HG03521 (cell line): ENCODE measurements around the gene MCIDAS.
A peak's percentile ranks its signal among the peaks of the same experiment; 100 is the strongest.

Experiments
- ATAC-seq: cut with Tn5 transposase; IDR thresholded peaks from one replicate; pipeline ENCODE4 v1.9.1; 2021; ENCODE audit warnings: mild to moderate bottlenecking, moderate library complexity; ENCODE audit not compliant: unreplicated experiment

Gene MCIDAS

DNA sequence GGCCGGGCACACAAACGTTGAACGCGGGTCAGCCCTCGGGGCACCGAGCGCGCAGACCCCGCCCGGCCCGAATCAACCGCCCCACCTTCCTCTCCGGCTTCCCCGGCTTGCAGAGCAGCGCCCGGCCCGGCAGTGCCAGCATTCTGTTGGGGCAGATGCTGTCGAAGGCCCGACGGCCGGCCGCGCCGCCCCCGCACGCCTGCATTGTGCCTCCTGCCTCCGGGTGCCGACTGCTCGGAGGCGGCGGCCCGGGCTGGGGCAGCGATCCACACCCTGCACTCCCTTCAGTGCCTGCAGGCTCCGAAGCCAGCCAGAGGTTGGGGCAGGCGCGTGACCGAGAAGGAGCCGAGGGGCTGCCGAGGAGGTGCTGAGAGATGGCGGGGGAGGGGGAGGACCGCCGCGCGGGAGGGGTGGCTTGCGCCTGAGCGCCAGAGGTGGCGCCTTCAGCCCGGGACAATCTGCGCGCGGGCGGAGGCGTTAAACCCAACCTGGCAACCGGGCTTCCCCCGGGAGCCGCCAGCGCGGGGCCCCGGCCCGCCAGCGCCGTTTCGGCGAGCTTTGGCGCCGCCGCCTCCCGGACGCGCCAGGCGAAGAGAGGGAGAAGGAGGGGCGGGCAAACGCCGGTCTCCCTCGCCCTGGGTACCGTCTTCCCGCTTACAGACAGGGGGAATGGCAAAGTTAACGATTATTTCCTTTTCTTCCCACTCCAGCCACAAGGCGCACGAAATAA is at the start of gene MCIDAS:
Gene MCIDAS (minus strand): TSS at position 382 of the 730 bp plus-strand sequence. CDS start 177 bp downstream, at position 205.
- ATAC-seq, result peak; percentile 47

DNA sequence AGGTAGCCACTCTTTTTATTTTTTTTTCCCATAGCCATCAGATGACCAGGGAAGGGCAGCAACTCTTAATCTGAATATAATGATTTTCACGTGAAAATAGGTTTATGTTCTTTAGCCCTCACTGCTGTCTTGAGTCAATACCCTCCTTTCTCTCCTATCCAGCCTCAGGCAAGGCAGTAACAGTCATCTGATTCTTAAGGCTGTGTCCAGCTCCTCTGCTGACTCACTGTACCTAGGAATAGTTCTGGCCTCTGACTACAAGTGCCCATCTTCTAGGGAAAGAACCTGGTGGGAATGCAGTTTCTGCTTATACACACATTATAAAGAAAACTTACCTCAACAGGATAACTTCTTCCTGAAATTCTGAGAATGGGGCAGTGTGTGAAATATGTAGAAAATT is 49.7 kb upstream of the MCIDAS start:
- no peak for ATAC-seq

DNA sequence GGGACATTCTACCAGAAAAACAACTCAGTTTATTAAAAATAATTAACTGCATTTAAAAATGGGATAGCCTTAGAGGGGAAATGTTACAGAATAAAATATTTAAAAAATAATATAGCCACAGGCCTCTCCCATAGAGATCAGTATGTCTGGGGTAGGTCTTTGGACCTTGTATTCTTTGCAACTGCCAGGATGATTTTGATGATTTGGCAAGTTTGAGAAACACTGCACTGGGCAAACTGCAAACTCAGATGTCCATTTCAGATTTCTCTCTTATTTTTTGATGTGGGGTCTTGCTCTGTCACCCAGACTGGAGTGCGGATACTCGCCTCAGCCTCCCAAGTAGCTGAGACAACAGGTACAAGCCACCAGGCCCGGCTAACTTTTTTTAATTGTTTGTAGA is 31.2 kb upstream of the MCIDAS start:
- no peak for ATAC-seq

DNA sequence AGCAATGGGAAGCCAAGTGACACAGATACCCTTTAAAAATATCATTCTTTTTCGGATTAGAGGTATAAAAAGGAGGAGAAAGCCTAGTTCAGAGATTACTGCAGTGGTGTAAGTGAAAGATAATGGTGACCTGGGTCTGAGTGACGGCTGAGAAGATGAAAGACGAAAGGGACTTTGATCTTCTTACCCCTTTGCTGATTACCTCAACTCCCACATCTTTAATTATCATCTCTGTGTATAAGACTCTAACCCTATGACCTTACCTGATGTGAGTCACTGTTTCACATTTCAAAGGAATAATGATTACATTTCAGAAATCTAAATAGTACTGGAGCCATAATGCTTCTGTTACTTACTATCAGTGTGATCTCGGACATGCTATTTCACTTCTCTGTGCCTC is 27.7 kb upstream of the MCIDAS start:
- ATAC-seq, result no peak

DNA sequence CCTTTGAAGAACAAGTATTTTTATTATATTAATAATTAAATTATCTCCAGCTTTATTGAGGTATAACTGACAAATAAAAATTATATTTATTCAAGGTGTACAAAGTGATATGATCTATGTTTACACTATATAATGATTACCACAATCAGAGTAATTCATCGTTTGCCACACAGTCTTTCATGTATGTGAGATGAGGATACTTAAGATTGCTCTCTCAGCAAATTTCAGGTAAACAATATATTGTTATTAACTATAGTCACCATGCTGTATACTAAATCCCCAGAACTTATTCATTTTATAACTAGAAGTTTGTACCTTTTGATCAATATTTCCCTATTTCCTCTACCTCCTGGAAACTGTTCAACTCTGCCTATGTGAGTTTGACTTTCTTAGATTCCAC is 22.9 kb upstream of the MCIDAS start:
- no peak for ATAC-seq

DNA sequence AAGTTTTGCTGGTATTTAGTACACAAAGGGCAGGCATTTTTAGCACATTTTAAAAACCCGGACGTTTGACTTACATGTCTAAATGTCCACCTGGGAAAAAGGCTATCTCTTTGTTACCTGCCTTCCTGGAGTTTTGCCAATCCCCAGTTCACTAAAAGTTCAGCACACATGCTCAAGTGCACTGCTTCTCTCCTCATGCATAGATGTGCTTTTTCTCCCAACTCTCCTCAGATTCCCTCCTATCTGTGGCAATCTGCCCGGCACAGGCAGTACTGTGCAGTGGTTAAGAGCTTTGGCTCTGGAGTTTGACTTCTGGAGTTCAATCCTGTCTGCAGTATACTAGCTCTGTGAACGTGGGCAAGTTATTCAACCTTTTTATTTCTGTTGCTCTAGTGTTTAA is 14.6 kb upstream of the MCIDAS start:
- ATAC-seq, result no peak

DNA sequence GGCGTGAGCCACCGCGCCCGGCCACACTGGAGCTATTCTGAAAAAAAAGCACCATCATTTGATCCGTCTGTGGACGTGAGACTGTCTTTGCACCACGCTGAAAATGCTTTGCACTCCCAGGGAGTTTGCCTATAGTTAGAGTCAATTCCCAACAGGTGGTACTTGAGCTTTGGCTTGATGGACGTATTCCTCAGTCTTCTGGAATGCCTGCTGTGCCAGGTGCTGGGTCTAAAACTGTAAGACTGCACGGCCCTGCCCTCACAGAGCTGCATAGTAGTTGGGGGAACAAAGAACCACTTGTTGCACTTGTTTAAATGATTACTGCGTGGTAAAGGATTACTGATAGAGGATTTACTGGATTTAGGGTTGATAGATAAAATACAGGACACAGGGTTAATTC is 9.7 kb upstream of the MCIDAS start:
- no peak for ATAC-seq

DNA sequence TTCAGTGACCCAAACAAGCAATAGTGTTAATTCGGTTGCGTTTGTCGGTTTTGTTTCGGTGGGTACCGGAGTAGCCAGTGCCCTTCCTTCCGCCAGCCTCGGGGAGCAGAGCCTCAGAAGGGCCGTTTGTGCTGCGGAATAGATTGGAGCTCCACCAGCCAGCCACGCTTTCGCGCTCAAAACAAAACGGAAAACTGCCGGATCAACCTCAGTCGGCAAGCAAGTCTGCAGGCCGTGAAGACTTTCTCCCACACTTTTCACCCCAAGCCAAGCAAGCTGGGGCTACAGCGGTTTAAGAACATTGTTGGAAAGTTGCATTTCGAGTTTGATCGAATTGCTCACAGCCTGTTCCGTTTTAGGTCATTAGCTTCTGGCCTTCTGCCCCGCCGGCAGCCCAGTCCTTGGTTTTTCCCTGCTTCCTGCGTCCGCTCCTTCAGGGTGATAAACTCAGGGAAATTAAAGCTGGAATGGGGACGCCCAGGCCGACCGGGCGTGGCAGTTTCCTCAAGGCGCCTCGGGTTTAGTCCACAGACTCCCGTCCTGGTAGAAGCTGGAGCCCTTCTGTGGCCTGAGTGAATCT is 7.1 kb upstream of the MCIDAS start:
- ATAC-seq, result no peak

DNA sequence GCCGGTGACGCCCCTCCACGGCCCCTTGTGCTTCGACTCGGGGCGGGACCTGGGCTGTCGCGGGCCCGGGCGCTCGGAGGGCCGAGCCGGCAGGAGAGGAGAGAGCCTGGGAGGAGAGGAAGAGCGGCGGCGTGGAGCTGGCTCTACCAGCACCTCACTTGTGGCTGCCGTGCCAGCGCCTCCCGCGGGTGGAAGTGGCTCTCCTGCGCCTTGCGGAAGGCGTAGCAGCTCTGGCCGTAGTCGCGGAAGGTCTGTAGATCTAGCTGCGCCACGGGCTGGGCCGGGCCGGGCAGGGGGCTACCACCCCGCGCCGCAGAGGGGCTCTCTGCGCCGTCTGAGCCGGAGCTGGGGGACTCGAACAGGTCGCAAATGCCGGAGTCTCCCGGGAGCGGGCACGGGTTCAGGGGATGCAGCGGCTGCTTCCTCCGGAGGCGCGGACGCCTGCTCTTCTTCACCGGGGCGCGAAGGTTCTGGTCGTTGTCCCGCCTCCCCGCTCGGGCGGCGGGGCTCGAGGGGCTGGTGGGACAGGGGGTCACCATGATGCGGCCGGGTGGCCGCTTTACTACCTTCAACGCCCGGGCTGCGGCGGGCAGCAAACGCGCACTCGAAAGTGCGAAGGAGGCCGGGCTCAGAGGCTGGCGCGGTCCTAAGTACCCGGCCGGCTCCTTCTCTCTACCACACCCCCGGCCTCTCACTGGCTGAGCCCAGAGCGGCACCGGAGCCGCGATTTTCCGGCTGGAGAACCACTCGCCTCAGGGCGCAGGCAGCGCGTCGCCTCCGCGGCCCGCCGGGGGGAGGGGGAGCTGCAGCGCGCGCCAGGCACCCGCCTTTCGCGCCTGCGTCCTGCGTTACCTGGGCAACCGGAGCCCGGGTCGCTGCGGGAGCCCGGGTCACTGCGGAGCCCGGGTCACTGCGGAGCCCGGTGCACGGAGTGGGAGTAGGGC is 6.1 kb upstream of the MCIDAS start, which contains the start of gene CCNO:
Gene CCNO (minus strand): TSS at position 624 of the 944 bp plus-strand sequence. CDS start 85 bp downstream, at position 539.
- ATAC-seq, result peak; percentile 41

DNA sequence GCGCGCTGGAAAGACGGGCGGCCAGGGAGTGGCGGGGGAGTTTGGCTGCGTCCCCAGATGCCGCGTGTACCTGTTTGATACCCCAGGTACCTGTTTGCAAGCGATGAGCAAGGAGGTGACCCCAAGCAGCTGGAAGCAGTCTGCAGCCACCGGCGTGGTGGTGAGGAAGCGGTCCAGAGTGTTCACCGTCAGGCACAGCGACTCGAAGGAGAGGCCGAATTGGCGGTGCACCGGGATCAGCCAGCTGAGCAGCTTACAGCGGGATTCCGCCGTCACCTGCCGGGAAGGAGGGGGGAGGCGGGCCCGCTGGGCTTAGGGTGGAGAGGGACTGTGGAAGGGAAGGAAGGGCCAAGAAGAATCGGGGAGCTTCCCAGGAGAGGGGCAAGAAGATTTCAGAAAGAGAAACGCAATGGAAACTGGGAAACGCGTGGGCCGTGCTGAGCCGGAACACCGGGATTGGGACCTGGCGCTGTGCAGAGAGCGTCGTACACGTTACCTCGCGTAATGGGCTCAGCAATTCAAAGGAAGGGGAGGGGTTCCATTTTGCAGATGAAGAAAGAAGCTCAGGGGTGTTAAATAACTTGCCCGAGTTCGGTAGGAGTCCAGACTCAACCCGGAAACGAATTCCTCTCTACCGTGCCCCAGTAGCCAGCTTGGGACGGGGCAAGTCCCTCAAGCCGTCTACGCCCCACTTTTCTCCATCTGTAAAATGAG is 5.3 kb upstream of the MCIDAS start:
- no peak for ATAC-seq

DNA sequence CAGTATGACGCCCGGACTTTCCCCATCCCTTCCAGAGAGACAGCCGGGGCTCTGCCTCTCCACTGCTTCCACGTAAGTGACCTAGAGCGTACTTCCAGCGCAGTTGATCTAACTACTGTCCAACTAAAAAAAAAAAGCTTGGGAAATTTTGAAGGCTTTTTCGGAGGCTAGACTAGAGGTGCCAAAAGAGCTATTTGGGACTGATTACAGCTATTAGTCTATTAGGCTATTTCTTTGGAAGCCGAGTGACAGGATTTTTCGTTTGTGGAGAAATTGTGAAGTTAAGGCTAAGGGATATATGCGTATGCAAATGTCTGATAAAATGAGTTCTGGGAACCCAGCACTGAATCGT is 4.8 kb upstream of the MCIDAS start:
- no peak for ATAC-seq

DNA sequence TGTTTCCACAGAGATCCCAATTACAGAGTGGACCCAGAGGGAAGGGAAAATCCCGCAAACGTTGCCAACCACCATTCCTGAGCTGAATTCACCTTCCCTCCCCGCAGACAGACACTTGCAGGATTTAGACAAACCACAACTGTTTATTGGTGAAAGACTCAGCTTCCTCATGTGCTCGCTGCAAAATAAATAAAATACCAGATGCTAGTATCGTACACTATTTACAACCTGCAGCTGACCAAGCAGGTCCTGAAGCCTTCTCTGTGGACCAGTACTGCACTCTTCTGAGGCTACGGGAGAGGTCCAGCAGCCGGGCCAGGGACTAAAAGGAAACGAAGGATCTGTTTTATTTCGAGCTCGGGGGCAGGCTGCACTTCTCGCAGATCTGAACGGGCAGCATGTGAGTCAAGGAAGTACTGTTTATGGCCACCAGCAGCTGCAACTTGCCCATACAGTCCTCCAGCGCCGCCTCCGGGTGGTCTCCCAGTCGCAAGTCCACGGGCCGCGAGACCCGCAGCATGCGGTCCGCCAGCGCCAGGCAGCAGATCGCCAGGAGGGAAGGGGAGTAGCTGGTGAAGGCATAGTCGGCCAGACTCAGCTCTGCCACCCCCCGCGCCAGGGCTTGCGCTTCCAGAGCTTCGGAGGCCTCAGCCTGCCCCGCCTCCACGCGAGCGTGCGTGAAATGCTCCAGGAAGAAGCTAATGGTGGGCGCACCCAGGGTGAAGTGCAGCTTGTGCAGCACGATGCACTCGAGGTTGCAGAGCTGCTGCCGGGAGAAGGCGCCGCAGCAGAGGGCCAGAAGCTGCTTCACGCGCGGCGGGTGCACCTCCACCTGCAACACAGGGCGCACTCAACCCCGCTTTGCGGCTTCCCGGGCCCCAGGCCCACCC is 4.2 kb upstream of the MCIDAS start:
- no peak for ATAC-seq

DNA sequence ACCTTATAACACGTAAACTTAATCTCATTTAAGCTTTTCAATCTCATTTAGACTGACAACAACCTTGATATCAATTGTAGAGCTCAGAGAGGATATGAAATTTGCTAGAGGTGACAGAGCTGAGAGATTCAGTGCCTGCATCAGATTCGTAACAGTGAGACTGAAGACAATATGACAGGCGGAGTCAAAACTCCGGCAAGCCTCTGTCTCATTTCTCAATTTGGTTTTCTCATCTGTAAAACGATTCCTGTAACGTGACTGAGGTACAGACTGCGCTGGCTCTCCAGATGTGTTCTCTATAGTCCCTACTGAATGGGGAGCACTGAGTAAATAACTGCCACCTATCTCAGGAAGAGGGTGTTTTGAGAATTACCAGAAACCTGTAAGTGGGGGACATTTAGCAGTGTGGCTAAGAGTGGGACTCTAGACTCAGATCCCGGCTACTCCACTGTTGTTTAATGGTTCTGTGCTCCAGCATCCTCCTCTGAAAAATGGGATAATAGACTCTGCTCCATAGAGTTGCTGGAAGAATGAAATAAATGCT is 3.0 kb upstream of the MCIDAS start:
- no peak for ATAC-seq

DNA sequence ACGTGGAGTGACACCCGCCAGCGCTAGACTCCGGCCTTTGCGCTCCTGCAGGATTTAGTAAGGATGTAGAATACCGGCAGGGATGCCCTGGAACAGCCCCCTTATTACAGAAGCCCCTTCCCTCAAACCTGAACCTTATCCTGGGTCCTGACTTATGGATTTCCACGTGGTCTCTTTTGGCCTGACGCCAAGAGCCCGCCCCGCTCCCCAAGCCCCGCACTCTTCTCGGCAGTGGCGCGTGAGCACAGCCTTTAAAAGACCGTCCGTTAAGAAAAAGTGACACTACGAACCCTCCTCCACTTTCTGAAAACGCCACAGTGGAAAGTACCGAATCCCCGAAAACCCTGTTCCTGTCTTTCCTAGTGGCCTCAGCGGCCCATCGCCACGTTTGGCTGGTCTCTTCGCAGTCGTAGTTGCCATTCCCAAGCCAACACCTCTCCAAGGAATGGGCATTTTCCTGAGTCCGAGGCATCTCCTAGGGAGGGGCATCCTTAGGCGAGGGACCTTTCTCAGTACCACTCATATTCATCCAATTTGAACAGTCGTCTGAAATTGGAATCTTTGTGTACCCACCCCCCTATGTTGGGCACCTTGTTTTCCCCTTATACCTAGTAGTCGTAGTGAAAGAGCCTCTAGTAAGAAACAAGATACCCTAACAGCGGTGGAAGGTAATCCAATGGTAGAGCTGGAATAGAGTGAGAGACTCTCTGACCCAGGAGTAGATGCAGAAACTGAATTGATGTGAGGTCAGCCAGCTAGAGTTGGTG is 732 bp upstream of the MCIDAS start:
- no peak for ATAC-seq

DNA sequence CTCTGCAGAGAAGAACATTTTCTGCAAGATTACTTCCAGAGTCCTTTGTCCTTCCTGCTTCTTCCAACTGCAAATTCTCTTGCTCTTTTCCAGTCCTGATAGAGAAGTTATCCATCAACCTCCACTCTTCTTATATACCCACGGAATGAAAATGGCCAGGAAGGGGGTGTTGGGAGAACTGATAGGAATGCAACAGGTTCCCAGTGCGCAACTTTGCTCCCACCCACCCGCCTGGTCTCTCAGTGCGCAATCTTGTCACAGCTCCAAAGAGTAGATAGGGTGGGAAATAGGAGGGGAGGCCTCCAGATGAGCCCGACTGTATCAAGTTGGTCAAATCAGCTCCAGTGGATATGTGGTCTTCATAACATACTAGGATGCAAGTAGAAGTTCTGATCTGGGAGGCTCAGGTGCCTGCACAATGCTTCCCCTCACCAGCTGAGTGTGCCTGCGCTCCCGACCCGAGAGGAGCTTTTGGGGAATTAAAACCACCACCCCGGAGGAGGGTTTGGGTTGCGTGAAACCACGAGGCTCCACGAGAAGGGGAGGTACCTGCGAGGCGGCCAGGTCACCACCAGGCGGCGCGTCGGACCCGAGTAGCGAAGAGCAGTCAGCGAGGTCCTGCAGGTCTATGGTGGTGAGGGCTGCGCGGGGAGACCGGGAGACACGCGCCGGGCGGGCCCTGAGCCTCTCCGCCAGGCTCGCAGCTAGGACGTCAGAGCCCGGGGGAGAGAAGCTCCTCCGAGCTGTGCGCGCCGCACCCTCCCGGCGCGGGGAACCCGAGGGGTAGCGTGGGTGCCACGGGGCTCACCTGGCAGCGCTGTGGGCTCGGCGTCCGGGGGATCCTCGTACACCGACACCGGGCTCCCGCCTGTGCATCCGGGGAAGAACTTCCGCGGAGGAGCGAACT is 835 bp downstream of the MCIDAS start:
- ATAC-seq, result peak; percentile 40

DNA sequence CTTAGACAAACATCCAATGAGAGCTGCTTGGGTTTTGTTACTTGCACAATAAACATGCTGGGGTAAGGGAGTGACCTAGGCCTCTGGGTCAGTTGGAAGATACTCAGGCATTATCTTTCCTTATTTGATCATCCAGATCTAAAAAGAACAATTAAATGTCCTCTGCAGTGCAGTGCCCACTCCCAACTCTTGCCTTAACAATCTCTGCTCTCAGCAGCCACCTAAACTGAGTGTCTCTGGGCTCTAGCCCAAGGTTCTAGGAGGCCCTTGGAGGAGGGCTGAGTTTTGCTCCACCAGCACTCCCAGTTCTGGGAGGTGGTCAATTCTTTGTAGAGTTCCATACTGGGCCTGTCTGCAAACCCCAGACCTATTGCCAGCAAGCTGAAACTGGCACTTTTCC is 1.8 kb downstream of the MCIDAS start:
- no peak for ATAC-seq

DNA sequence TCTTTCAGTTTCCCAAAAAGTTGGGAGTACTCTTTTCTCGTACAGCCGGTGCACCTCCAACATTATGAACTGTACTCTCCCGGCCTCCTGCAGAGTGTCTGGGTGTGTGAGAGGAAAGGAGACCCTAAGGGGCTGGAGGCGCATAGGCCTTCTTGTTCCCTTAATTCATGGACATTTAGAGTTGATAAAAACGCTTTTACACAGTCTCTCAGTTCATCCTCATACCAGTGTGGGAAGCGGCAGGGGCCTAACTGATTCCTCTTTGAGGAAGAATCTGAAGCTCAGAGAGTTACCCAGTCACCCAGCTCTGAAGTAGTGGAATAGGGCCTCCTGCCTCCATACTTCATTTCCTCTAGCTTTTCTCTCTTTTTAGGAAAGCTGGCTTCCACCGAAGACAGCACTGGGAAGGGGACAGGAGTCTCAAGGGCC is 3.3 kb downstream of the MCIDAS start:
- no peak for ATAC-seq
